ENCODE measurements around the gene WIPF2. TPM values are rescaled to one million over a fixed set of nuclear protein-coding genes. Genes with fewer than 3 reads are reported as not detected.
A peak's percentile ranks its signal among the peaks of the same experiment; 100 is the strongest.

The WIPF2 gene
- total RNA-seq, 1 donor: 11.2 TPM

GRCh38 chr17:40311575-40311974 lies 92.5 kb downstream of the WIPF2 start:
- no peak for TF ChIP-seq CTCF (IDR thresholded peaks at IDR 0.05; ENCODE audit: insufficient read depth, low read depth, low read length)
- no peak for DNase-seq (ENCODE audit: low read depth)

GRCh38 chr17:40312131-40312731 lies 93.1 kb downstream of the WIPF2 start:
- no peak for TF ChIP-seq CTCF (IDR thresholded peaks at IDR 0.05; ENCODE audit: insufficient read depth, low read depth, low read length)
- no peak overlapping the region for H3K4me3 ChIP-seq (ENCODE audit: low read depth, low read length)
- no peak for DNase-seq (ENCODE audit: low read depth)

More at GRCh38 chr17:40311575-40311974, 92.5 kb downstream of the WIPF2 start:
- H3K4me3 ChIP-seq (ENCODE audit: low read depth, low read length): no peak overlapping the region

GRCh38 chr17:40312893-40313667 lies 94.0 kb downstream of the WIPF2 start:
- TF ChIP-seq CTCF (IDR thresholded peaks at IDR 0.05; ENCODE audit: insufficient read depth, low read depth, low read length): no peak
- DNase-seq (ENCODE audit: low read depth): peak; percentile 56
- H3K4me3 ChIP-seq (ENCODE audit: low read depth, low read length): no peak overlapping the region

GRCh38 chr17:40313668-40314583 lies 94.8 kb downstream of the WIPF2 start:
- TF ChIP-seq CTCF (IDR thresholded peaks at IDR 0.05; ENCODE audit: insufficient read depth, low read depth, low read length): no peak
- H3K4me3 ChIP-seq (ENCODE audit: low read depth, low read length): no peak overlapping the region
- no peak for DNase-seq (ENCODE audit: low read depth)

- peak; percentile 84 for DNase-seq (ENCODE audit: low read depth)
- TF ChIP-seq CTCF (IDR thresholded peaks at IDR 0.05; ENCODE audit: insufficient read depth, low read depth, low read length): no peak
- no peak overlapping the region for H3K4me3 ChIP-seq (ENCODE audit: low read depth, low read length)
Observed at GRCh38 chr17:40314584-40314956, 95.5 kb downstream of the WIPF2 start.

GRCh38 chr17:40315206-40315605 lies 96.1 kb downstream of the WIPF2 start:
- TF ChIP-seq CTCF (IDR thresholded peaks at IDR 0.05; ENCODE audit: insufficient read depth, low read depth, low read length): no peak
- DNase-seq (ENCODE audit: low read depth): no peak
- no peak overlapping the region for H3K4me3 ChIP-seq (ENCODE audit: low read depth, low read length)
